ENCODE measurements around the gene CLN6.

The CLN6 gene

GRCh38 chr15:68192804-68193486 is 36.6 kb downstream of the CLN6 start:
- TF ChIP-seq CTCF (IDR thresholded peaks at IDR 0.05; ENCODE audit: borderline replicate concordance, insufficient read depth, low read depth, low read length), result no peak

GRCh38 chr15:68192117-68192516 is 37.4 kb downstream of the CLN6 start:
- H3K4me3 ChIP-seq (ENCODE audit: low read depth, low read length), result no peak overlapping the region
- no peak for TF ChIP-seq CTCF (IDR thresholded peaks at IDR 0.05; ENCODE audit: borderline replicate concordance, insufficient read depth, low read depth, low read length)

More at GRCh38 chr15:68192804-68193486, 36.6 kb downstream of the CLN6 start:
- H3K4me3 ChIP-seq (ENCODE audit: low read depth, low read length), result no peak overlapping the region

- no peak overlapping the region for H3K4me3 ChIP-seq (ENCODE audit: low read depth, low read length)
- no peak for TF ChIP-seq CTCF (IDR thresholded peaks at IDR 0.05; ENCODE audit: borderline replicate concordance, insufficient read depth, low read depth, low read length)
Measured at GRCh38 chr15:68191555-68191954, 38.0 kb downstream of the CLN6 start.

GRCh38 chr15:68190048-68190447 is 39.5 kb downstream of the CLN6 start:
- no peak overlapping the region for H3K4me3 ChIP-seq (ENCODE audit: low read depth, low read length)

GRCh38 chr15:68188647-68189046 is 40.9 kb downstream of the CLN6 start:
- no peak for TF ChIP-seq CTCF (IDR thresholded peaks at IDR 0.05; ENCODE audit: borderline replicate concordance, insufficient read depth, low read depth, low read length)
- H3K4me3 ChIP-seq (ENCODE audit: low read depth, low read length), result no peak overlapping the region

More at GRCh38 chr15:68190048-68190447, 39.5 kb downstream of the CLN6 start:
- no peak for TF ChIP-seq CTCF (IDR thresholded peaks at IDR 0.05; ENCODE audit: borderline replicate concordance, insufficient read depth, low read depth, low read length)

GRCh38 chr15:68187559-68187958 is 42.0 kb downstream of the CLN6 start:
- no peak for TF ChIP-seq CTCF (IDR thresholded peaks at IDR 0.05; ENCODE audit: borderline replicate concordance, insufficient read depth, low read depth, low read length)
- H3K4me3 ChIP-seq (ENCODE audit: low read depth, low read length), result no peak overlapping the region

- TF ChIP-seq CTCF (IDR thresholded peaks at IDR 0.05; ENCODE audit: borderline replicate concordance, insufficient read depth, low read depth, low read length), result no peak
- no peak overlapping the region for H3K4me3 ChIP-seq (ENCODE audit: low read depth, low read length)
Measured at GRCh38 chr15:68186671-68187397, 42.7 kb downstream of the CLN6 start.
